HEK293 (cell line): Measurements from ENCODE around the gene NOP10.
"Not testable (repeated sequence)": the region's sequence is repeated elsewhere in the genome, so short reads cannot be mapped to it uniquely, and the experiment has no call there.

Experiments
- CTCF ChIA-PET: fragments of 350-600 bp; formaldehyde crosslinking; extraction: SDS; loops from one replicate; lab custom pipeline; 2021; ENCODE audit warnings: antibody characterized with exemption; lab: Yijun Ruan, JAX
- POLR2A ChIA-PET: fragments of 300-600 bp; formaldehyde crosslinking; extraction: SDS; loops from one replicate; lab custom pipeline; 2020; ENCODE audit warnings: antibody characterized with exemption, inconsistent platforms; lab: Yijun Ruan, JAX
- H3K27ac ChIP-seq: fragments of 200-500 bp; sonication (Bioruptor generic); 2 replicates; pipeline ENCODE4 v1.5.1; 2014; ENCODE audit warnings: low read depth, low read length, control low read depth, inconsistent platforms; ENCODE audit errors: extremely low read depth
- H3K36me3 ChIP-seq, 2 experiments: fragments of 200-500 bp in 1 of 2; sonication (Bioruptor generic) in 1 of 2; 1 replicate in 1 of 2; 2 replicates in 1 of 2; pipeline ENCODE4 v1.5.1; 2014 to 2017; ENCODE audit warnings: inconsistent platforms in 2 of 2, low read length in 2 of 2; ENCODE audit not compliant: control insufficient read depth in 2 of 2, insufficient read depth in 1 of 2
- H3K4me1 ChIP-seq: fragments of 200-500 bp; sonication (Bioruptor generic); 2 replicates; pipeline ENCODE4 v1.5.1; 2014; ENCODE audit warnings: mild to moderate bottlenecking, low read length, inconsistent platforms; ENCODE audit not compliant: control insufficient read depth, insufficient read depth
- H3K4me3 ChIP-seq: 2 replicates; pipeline ENCODE4 v1.5.1; 2011; ENCODE audit warnings: low read depth, mild to moderate bottlenecking, control low read depth, low read length, moderate library complexity
- H3K9me3 ChIP-seq: fragments of 200-500 bp; sonication (Bioruptor generic); 2 replicates; pipeline ENCODE4 v1.5.1; 2014; ENCODE audit warnings: low read depth, low read length, inconsistent platforms; ENCODE audit not compliant: control insufficient read depth, insufficient read depth
- ATF2 ChIP-seq: fragments of 450-650 bp; formaldehyde crosslinking; IDR thresholded peaks from 2 replicates; pipeline ENCODE4 v1.5.1; 2016; ENCODE audit warnings: missing biosample characterization, missing genetic modification characterization, low read depth
- HOXA7 ChIP-seq: sonication (generic); formaldehyde crosslinking; IDR thresholded peaks from 2 replicates; pipeline ENCODE4 v1.8.1; 2022; ENCODE audit warnings: missing genetic modification reagents, borderline replicate concordance
- HOXC10 ChIP-seq: sonication (generic); formaldehyde crosslinking; IDR thresholded peaks from 2 replicates; pipeline ENCODE4 v1.8.1; 2023; ENCODE audit warnings: mild to moderate bottlenecking, missing genetic modification reagents
- KLF17 ChIP-seq: fragments of 450-650 bp; formaldehyde crosslinking; IDR thresholded peaks from 2 replicates; pipeline ENCODE4 v1.5.1; 2016; ENCODE audit warnings: missing biosample characterization, missing genetic modification characterization
- MEIS1 ChIP-seq: sonication (generic); formaldehyde crosslinking; IDR thresholded peaks from 2 replicates; pipeline ENCODE4 v1.8.1; 2022; ENCODE audit warnings: missing genetic modification reagents, mild to moderate bottlenecking, borderline replicate concordance
- MZF1 ChIP-seq: fragments of 450-650 bp; formaldehyde crosslinking; IDR thresholded peaks from 2 replicates; pipeline ENCODE4 v1.5.1; 2017; ENCODE audit warnings: missing biosample characterization, missing genetic modification characterization, borderline replicate concordance
- PRDM1 ChIP-seq: fragments of 450-650 bp; formaldehyde crosslinking; IDR thresholded peaks from 2 replicates; pipeline ENCODE4; 2016; ENCODE audit warnings: missing biosample characterization, missing genetic modification characterization
- TSHZ1 ChIP-seq: fragments of 450-650 bp; formaldehyde crosslinking; IDR thresholded peaks from 2 replicates; pipeline ENCODE4 v1.5.1; 2016; ENCODE audit warnings: missing biosample characterization, missing genetic modification characterization, borderline replicate concordance
- ZBTB17 ChIP-seq: fragments of 450-650 bp; formaldehyde crosslinking; IDR thresholded peaks from 2 replicates; pipeline ENCODE4 v1.5.1; 2016; ENCODE audit warnings: missing biosample characterization, missing genetic modification characterization
- ZBTB8A ChIP-seq: fragments of 450-650 bp; formaldehyde crosslinking; IDR thresholded peaks from 2 replicates; pipeline ENCODE4 v1.5.1; 2016; ENCODE audit warnings: missing biosample characterization, missing genetic modification characterization
- ZEB2 ChIP-seq: fragments of 450-650 bp; formaldehyde crosslinking; IDR thresholded peaks from 2 replicates; pipeline ENCODE4 v1.5.1; 2016; ENCODE audit warnings: missing biosample characterization, missing genetic modification characterization
- ZNF146 ChIP-seq: fragments of 450-650 bp; formaldehyde crosslinking; IDR thresholded peaks from 2 replicates; pipeline ENCODE4 v1.5.1; 2016; ENCODE audit warnings: missing biosample characterization, missing genetic modification characterization
- ZNF175 ChIP-seq: fragments of 450-650 bp; formaldehyde crosslinking; IDR thresholded peaks from 2 replicates; pipeline ENCODE4 v1.5.1; 2016; ENCODE audit warnings: missing biosample characterization, missing genetic modification characterization
- ZNF19 ChIP-seq: fragments of 450-650 bp; formaldehyde crosslinking; IDR thresholded peaks from 2 replicates; pipeline ENCODE4; 2016; ENCODE audit warnings: missing biosample characterization, missing genetic modification characterization, low read depth
- ZNF2 ChIP-seq: fragments of 450-650 bp; formaldehyde crosslinking; IDR thresholded peaks from 2 replicates; pipeline ENCODE4 v1.5.1; 2016; ENCODE audit warnings: missing biosample characterization, missing genetic modification characterization
- ZNF239 ChIP-seq: fragments of 450-650 bp; formaldehyde crosslinking; IDR thresholded peaks from 2 replicates; pipeline ENCODE4 v1.5.1; 2016; ENCODE audit warnings: missing biosample characterization, missing genetic modification characterization
- ZNF423 ChIP-seq: fragments of 450-650 bp; formaldehyde crosslinking; IDR thresholded peaks from 2 replicates; pipeline ENCODE4 v1.5.1; 2016; ENCODE audit warnings: missing biosample characterization, missing genetic modification characterization
- ZNF433 ChIP-seq: fragments of 450-650 bp; formaldehyde crosslinking; IDR thresholded peaks from 2 replicates; pipeline ENCODE4 v1.5.1; 2016; ENCODE audit warnings: missing biosample characterization, missing genetic modification characterization, low read depth
- ZNF501 ChIP-seq: fragments of 450-650 bp; formaldehyde crosslinking; IDR thresholded peaks from 2 replicates; pipeline ENCODE4 v1.5.1; 2016; ENCODE audit warnings: missing biosample characterization, missing genetic modification characterization
- ZNF529 ChIP-seq: fragments of 450-650 bp; formaldehyde crosslinking; IDR thresholded peaks from 2 replicates; pipeline ENCODE4 v1.5.1; 2017; ENCODE audit warnings: missing genetic modification characterization, missing biosample characterization; ENCODE audit not compliant: insufficient replicate concordance
- ZNF555 ChIP-seq: fragments of 450-650 bp; formaldehyde crosslinking; conservative IDR thresholded peaks from 2 replicates; pipeline ENCODE4 v1.5.1; 2017; ENCODE audit warnings: missing biosample characterization, mild to moderate bottlenecking, missing genetic modification characterization, inconsistent platforms
- ZNF561 ChIP-seq: fragments of 450-650 bp; IDR thresholded peaks from 2 replicates; pipeline ENCODE4 v1.5.1; 2018; ENCODE audit warnings: missing biosample characterization, missing genetic modification characterization, borderline replicate concordance
- ZNF585B ChIP-seq: fragments of 450-650 bp; formaldehyde crosslinking; IDR thresholded peaks from 2 replicates; pipeline ENCODE4 v1.5.1; 2016; ENCODE audit warnings: missing biosample characterization, missing genetic modification characterization
- ZSCAN30 ChIP-seq: fragments of 450-650 bp; IDR thresholded peaks from 2 replicates; pipeline ENCODE4 v1.5.1; 2018; ENCODE audit warnings: missing biosample characterization, mild to moderate bottlenecking, missing genetic modification characterization, moderate library complexity

NOP10 gene

GRCh38 chr15:34380491-34380890 is 37.6 kb upstream of the NOP10 start:
- H3K4me3 ChIP-seq, H3K4me1 ChIP-seq, H3K9me3 ChIP-seq, POLR2A ChIA-PET, H3K36me3 ChIP-seq, CTCF ChIA-PET, H3K27ac ChIP-seq: not testable (repeated sequence)

- Histone ChIP-seq H3K4me3 (no peak overlapping the region), H3K4me1 (no peaks in the 10 kb centered on the region), H3K9me3 (no peaks in the 10 kb centered on the region), H3K27ac (no peak overlapping the region), H3K36me3 (no peaks in the 10 kb centered on the region)
- ChIA-PET POLR2A (no interaction called here), CTCF (no interaction called here)
- no peak for TF ChIP-seq ATF2 (tag by site-specific recombination)
- TF ChIP-seq ZNF19 (tag by site-specific recombination) = no peak
- no peak for TF ChIP-seq ZBTB8A
- TF ChIP-seq ZNF2 (tag by site-specific recombination) = no peak
- no peak for TF ChIP-seq HOXC10 (CRISPR knock-in tag)
- no peak for TF ChIP-seq ZNF561
- no peak for TF ChIP-seq ZNF423 (tag by site-specific recombination)
- no peak for TF ChIP-seq TSHZ1 (tag by site-specific recombination)
- TF ChIP-seq ZSCAN30 (tag by site-specific recombination) = no peak
- TF ChIP-seq HOXA7 (CRISPR knock-in tag) = no peak
- TF ChIP-seq ZNF585B (tag by site-specific recombination) = no peak
- no peak for TF ChIP-seq ZEB2 (tag by site-specific recombination)
- TF ChIP-seq MZF1 = no peak
- TF ChIP-seq PRDM1 (tag by site-specific recombination) = no peak
- no peak for TF ChIP-seq ZNF555 (tag by site-specific recombination)
Observed at GRCh38 chr15:34376856-34377255, 33.9 kb upstream of the NOP10 start.

- CTCF ChIA-PET = not testable (repeated sequence)
Observed at GRCh38 chr15:34375541-34375940, 32.6 kb upstream of the NOP10 start.

GRCh38 chr15:34374816-34375215 is 31.9 kb upstream of the NOP10 start:
- CTCF ChIA-PET = no interaction called here
- no peak overlapping the region for H3K27ac ChIP-seq
- no peaks in the 10 kb centered on the region for H3K4me1 ChIP-seq
- no peaks in the 10 kb centered on the region for H3K36me3 ChIP-seq
- POLR2A ChIA-PET = no interaction called here
- no peaks in the 10 kb centered on the region for H3K9me3 ChIP-seq
- no peak overlapping the region for H3K4me3 ChIP-seq
- TF ChIP-seq MEIS1 (CRISPR knock-in tag) = no peak
- no peak for TF ChIP-seq ZNF239
- no peak for TF ChIP-seq ZNF501
- no peak for TF ChIP-seq ZNF529 (tag by site-specific recombination)
- no peak for TF ChIP-seq ZNF433 (tag by site-specific recombination)
- no peak for TF ChIP-seq ZBTB17 (tag by site-specific recombination)
- no peak for TF ChIP-seq KLF17
- TF ChIP-seq ZNF146 (tag by site-specific recombination) = no peak
- TF ChIP-seq ZNF175 (tag by site-specific recombination) = no peak
- no peak for TF ChIP-seq ZNF555 (tag by site-specific recombination)
- no peak for TF ChIP-seq PRDM1 (tag by site-specific recombination)

More at GRCh38 chr15:34375541-34375940, 32.6 kb upstream of the NOP10 start:
- H3K4me1 ChIP-seq, H3K9me3 ChIP-seq, H3K27ac ChIP-seq, H3K36me3 ChIP-seq, POLR2A ChIA-PET, H3K4me3 ChIP-seq: not testable (repeated sequence)
